Natural killer cell (primary cell): Measurements from ENCODE around the gene CDH23. TPM values are rescaled to one million over a fixed set of nuclear protein-coding genes. Genes with fewer than 3 reads are reported as not detected.

ENCODE experiments used
- ATAC-seq, 3 donors: fragments of 150-1000 bp in 2 of 3; fragments of 200-7000 bp in 1 of 3; cut with Tn5 transposase; 1 replicate in 1 of 3; 2 replicates in 2 of 3; pipeline ENCODE4 v1.10.0; 2021; ENCODE audit warnings: mild to moderate bottlenecking in 2 of 3, moderate library complexity in 2 of 3
- DNase-seq, 2 donors: peaks; one replicate each; pipeline versions ENCODE4 v3.0.0 to v3.0.0-alpha.2; 2013 to 2021; ENCODE audit warnings: mixed read lengths in 1 of 2
- H3K27ac ChIP-seq: one replicate; pipeline ENCODE4 v1.5.1; 2013; ENCODE audit warnings: mild to moderate bottlenecking, low read length
- H3K27me3 ChIP-seq: one replicate; pipeline ENCODE4 v1.6.1; 2013; ENCODE audit warnings: low read length; ENCODE audit not compliant: control insufficient read depth, insufficient read depth
- H3K36me3 ChIP-seq: one replicate; pipeline ENCODE4 v1.6.1; 2013; ENCODE audit warnings: low read length; ENCODE audit not compliant: control insufficient read depth, insufficient read depth
- H3K4me1 ChIP-seq: one replicate; pipeline ENCODE4 v1.6.1; 2013; ENCODE audit warnings: low read length; ENCODE audit not compliant: control insufficient read depth, insufficient read depth
- H3K4me3 ChIP-seq: one replicate; pipeline ENCODE4 v1.5.1; 2013; ENCODE audit warnings: low read length
- H3K9me3 ChIP-seq: one replicate; pipeline ENCODE4 v1.6.1; 2013; ENCODE audit warnings: low read length; ENCODE audit not compliant: control insufficient read depth, insufficient read depth
- H3K27ac Mint-ChIP-seq, 2 donors: one replicate each; pipeline ENCODE4 v1.8.0; 2022; ENCODE audit warnings: mild to moderate bottlenecking in 2 of 2, mixed read lengths in 2 of 2, moderate library complexity in 1 of 2
- H3K27me3 Mint-ChIP-seq, 2 donors: one replicate each; pipeline ENCODE4 v1.8.0; 2022; ENCODE audit warnings: low read depth in 2 of 2, mixed read lengths in 2 of 2
- H3K36me3 Mint-ChIP-seq: one replicate; pipeline ENCODE4 v1.8.0; 2022; ENCODE audit warnings: mixed read lengths
- H3K4me1 Mint-ChIP-seq, 2 donors: one replicate each; pipeline ENCODE4 v1.8.0; 2022; ENCODE audit warnings: mixed read lengths in 2 of 2
- H3K4me3 Mint-ChIP-seq: one replicate; pipeline ENCODE4 v1.8.0; 2022; ENCODE audit warnings: mild to moderate bottlenecking, moderate library complexity, mixed read lengths
- H3K9me3 Mint-ChIP-seq, 2 donors: one replicate each; pipeline ENCODE4 v1.8.0; 2022; ENCODE audit warnings: mixed read lengths in 2 of 2
- CTCF ChIP-seq: fragments of 200-600 bp; IDR thresholded peaks from one replicate; pipeline ENCODE4 v1.8.0; 2022; ENCODE audit warnings: antibody characterized with exemption
- WGBS: methylation state at CpG from one replicate; pipeline ENCODE4 v1.1.7; 2013; ENCODE audit warnings: missing lambda C conversion rate; ENCODE audit not compliant: insufficient coverage; 5-methylcytosine and 5-hydroxymethylcytosine counted together
- intact Hi-C: fragments of 100-400 bp; cut with micrococcal nuclease; formaldehyde crosslinking; loops from one replicate; pipeline ENCODE4 v1.14.2; 2022
- total RNA-seq, 4 donors: library from RNA; stranded (reverse); fragments of 120-200 nt in 1 of 4; gene quantifications; one replicate each; pipeline versions ENCODE4 v1.2.3 to v1.2.4, GENCODE V29; 2013 to 2022

Gene CDH23
- total RNA-seq, 3 donors from 2014 or later (not counting 1 experiment from before 2014, with no cell fraction given) = 1.2 to 6.0 (median 4.3) TPM

- Mint-ChIP-seq H3K4me3 (no peak overlapping the region), H3K27ac (peak overlapping the region in 1 of 2 donors; percentile 90), H3K36me3 (no peaks in the 10 kb centered on the region), H3K27me3 (no peaks in the 10 kb centered on the region), H3K9me3 (no peaks in the 10 kb centered on the region), H3K4me1 (peaks cover 35 to 61% of the 10 kb centered on the region in 2 donors)
- Histone ChIP-seq H3K4me1 (peaks cover 66% of the 10 kb centered on the region), H3K27me3 (no peaks in the 10 kb centered on the region), H3K36me3 (no peaks in the 10 kb centered on the region), H3K9me3 (no peaks in the 10 kb centered on the region), H3K27ac (peak overlapping the region; percentile 91), H3K4me3 (no peak overlapping the region)
- ATAC-seq (no peak), DNase-seq (no peak)
- intact Hi-C loops = no loop called here
- no peak for TF ChIP-seq CTCF
- 94% methylated on average over 14 of the region's 14 CpGs for WGBS
Measured at GRCh38 chr10:71725249-71725648, 328.5 kb downstream of the CDH23 start.

- Mint-ChIP-seq H3K9me3 (no peaks in the 10 kb centered on the region), H3K27me3 (no peaks in the 10 kb centered on the region), H3K36me3 (no peaks in the 10 kb centered on the region), H3K27ac (peak overlapping the region; percentile 90), H3K4me3 (peak overlapping the region; percentile 37), H3K4me1 (peaks cover 35 to 65% of the 10 kb centered on the region in 2 donors)
- no peaks in the 10 kb centered on the region for H3K27me3 ChIP-seq
- no peak overlapping the region for H3K4me3 ChIP-seq
- WGBS = 19% methylated on average over 7 of the region's 9 CpGs
- peak overlapping the region; percentile 91 for H3K27ac ChIP-seq
- DNase-seq (peak in 1 of 2 donors; percentile 77), ATAC-seq (peak in 1 of 3 donors; percentile 44)
- intact Hi-C loops = loop anchor here (2.0 kb wide), 2 partner anchors 23 to 47 kb away; partner anchors contain the start of gene VSIR
- peaks cover 75% of the 10 kb centered on the region for H3K4me1 ChIP-seq
- no peaks in the 10 kb centered on the region for H3K36me3 ChIP-seq
- H3K9me3 ChIP-seq = no peaks in the 10 kb centered on the region
- TF ChIP-seq CTCF = peak; percentile 35
Measured at GRCh38 chr10:71725998-71726579, 329.4 kb downstream of the CDH23 start.

- 19% methylated on average over 11 of the region's 11 CpGs for WGBS
- no peaks in the 10 kb centered on the region for H3K36me3 Mint-ChIP-seq
- Histone ChIP-seq H3K4me3 (no peak overlapping the region), H3K4me1 (peaks cover 80% of the 10 kb centered on the region), H3K27me3 (no peaks in the 10 kb centered on the region), H3K9me3 (no peaks in the 10 kb centered on the region), H3K36me3 (no peaks in the 10 kb centered on the region), H3K27ac (peak overlapping the region; percentile 91)
- peaks cover 38 to 67% of the 10 kb centered on the region in 2 donors for H3K4me1 Mint-ChIP-seq
- ATAC-seq = peak in 2 of 3 donors; percentile 7 to 11
- H3K4me3 Mint-ChIP-seq = peak overlapping the region; percentile 81
- peak in 1 of 2 donors; percentile 73 for DNase-seq
- no peaks in the 10 kb centered on the region for H3K27me3 Mint-ChIP-seq
- H3K27ac Mint-ChIP-seq = peak overlapping the region; percentile 90
- intact Hi-C loops = loop anchor here (2.0 kb wide), 2 partner anchors 22 to 46 kb away; partner anchors contain the start of gene VSIR
- no peaks in the 10 kb centered on the region for H3K9me3 Mint-ChIP-seq
- no peak for TF ChIP-seq CTCF
Measured at GRCh38 chr10:71726580-71727104, 329.9 kb downstream of the CDH23 start.
